ENCODE results near the gene DKC1. TPM values are rescaled to one million over a fixed set of nuclear protein-coding genes. Genes with fewer than 3 reads are reported as not detected.

The DKC1 gene
- total and polyA plus RNA-seq, 2 of the 4 experiments (the other 2 are of a cell fraction), result 49.9 to 63.8 TPM

DNA sequence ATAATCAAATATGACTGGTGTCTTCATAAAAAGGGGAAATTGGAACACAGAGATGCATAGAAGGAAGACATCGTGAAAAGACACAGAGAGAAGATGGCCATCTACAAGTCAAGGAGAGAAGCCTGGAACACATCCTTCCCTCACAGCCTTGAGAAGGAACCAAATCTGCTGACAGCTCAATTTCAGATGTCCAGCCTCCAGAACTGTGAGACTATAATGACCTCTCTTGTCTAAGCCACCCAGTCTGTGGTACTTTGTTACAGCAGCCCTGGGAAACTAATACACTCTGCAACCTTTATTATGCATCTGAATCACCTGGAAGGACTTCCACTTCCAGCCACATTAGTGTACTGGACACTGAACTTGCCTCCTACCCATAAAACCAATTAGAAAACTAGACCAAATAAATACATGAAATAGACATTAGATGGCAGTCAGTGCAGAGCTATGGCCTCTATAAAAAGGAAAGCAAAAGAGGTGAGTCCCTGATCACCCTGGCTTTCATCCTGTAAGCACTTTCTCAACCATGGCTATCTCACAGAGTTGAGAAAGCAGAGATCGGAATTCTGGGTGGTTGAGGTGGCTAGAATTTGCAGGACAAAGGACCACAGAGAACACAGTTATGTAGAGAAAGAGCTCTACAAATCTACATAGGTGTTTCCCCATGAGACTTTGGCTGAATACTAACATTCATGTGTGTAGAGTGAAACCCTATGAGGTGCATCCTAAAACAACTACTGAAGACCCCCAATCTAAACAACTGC lies 37.5 kb upstream of the DKC1 start:
- no peak overlapping the region for H4K91ac ChIP-seq (ENCODE audit: insufficient read depth, low read depth, low read length)
- peaks cover 20% of the 10 kb centered on the region for H3K4me1 ChIP-seq (ENCODE audit: control insufficient read depth, insufficient read depth, low read length)
- DNase-seq, result no peak
- no peak overlapping the region for H2BK5ac ChIP-seq (ENCODE audit: low read depth, low read length, poor library complexity, severe bottlenecking)
- no peaks in the 10 kb centered on the region for H3K9me3 ChIP-seq (ENCODE audit: control insufficient read depth, insufficient read depth, low read length)
- no CpG with 5 or more reads among the region's 2 CpGs for WGBS, 2 experiments (ENCODE audit: extremely low coverage in 2 of 2, insufficient read length in 1 of 2)
- no peak overlapping the region for H3K9ac ChIP-seq (ENCODE audit: low read depth, low read length)
- H2AK5ac ChIP-seq (ENCODE audit: low read depth, low read length), result no peak overlapping the region
- H2AK9ac ChIP-seq (replicated peaks; ENCODE audit: low read depth, low read length, poor library complexity), result no peak overlapping the region
- no peak overlapping the region; the same call in 1 of the 2 replicates for H3K14ac ChIP-seq (replicated peaks; ENCODE audit: low read depth, low read length)
- intact Hi-C loops (cut with micrococcal nuclease) (no loop called here), dilution Hi-C loops (cut with HindIII; ENCODE audit: low sequenced_read_pairs, unreplicated experiment) (no loop called here), in situ Hi-C loops (cut with MboI; ENCODE audit: low sequenced_read_pairs) (loop anchor here (25.0 kb wide), 1 partner anchor 138 kb away; the partner anchor contains the start of gene CTAG1A)
- H4K20me1 ChIP-seq (ENCODE audit: insufficient read depth, low read length), result no peaks in the 10 kb centered on the region
- H3K4ac ChIP-seq (ENCODE audit: low read depth, low read length), result no peak overlapping the region
- no peak overlapping the region for H3K4me3 ChIP-seq (ENCODE audit: insufficient read depth, low read depth, low read length)
- no peak; the same call in 1 of the 2 replicates for ATAC-seq (ENCODE audit: low read depth)
- no peak overlapping the region for H2AFZ ChIP-seq (replicated peaks; ENCODE audit: low read length, poor library complexity)
- peaks cover 6% of the 10 kb centered on the region; the same call in 1 of the 2 replicates for H3K9me1 ChIP-seq (ENCODE audit: insufficient read depth, low read length)
- ChIA-PET POLR2A (ENCODE audit: unreplicated experiment) (interaction anchor here (0.6 to 0.7 kb wide), 2 partner anchors 13 to 266 kb away, joined by 3 to 6 read pairs; no protein-coding TSS in a partner anchor), CTCF (interaction anchor here (0.6 to 1.7 kb wide), 3 partner anchors 9 to 24 kb away, joined by 3 to 8 read pairs (median 3); no protein-coding TSS in a partner anchor)
- H3K27ac ChIP-seq (ENCODE audit: insufficient read depth, low read length), result no peak overlapping the region
- no peaks in the 10 kb centered on the region for H3K36me3 ChIP-seq (ENCODE audit: control insufficient read depth, insufficient read depth, low read length)
- no peak overlapping the region for H2BK15ac ChIP-seq (ENCODE audit: low read depth, low read length)
- H3K79me1 ChIP-seq (ENCODE audit: low read depth in 1 of 2, low read length in 2 of 2), result 0 out of 4 replicates have a peak, but pooled peaks cover 0 to 3% of the 10 kb centered on the region in 2 experiments
- no peak overlapping the region for H3K4me2 ChIP-seq (ENCODE audit: low read depth, low read length)
- H3K27me3 ChIP-seq (ENCODE audit: control insufficient read depth, insufficient read depth, low read length), result no peaks in the 10 kb centered on the region
- no peak overlapping the region for H3K56ac ChIP-seq (ENCODE audit: extremely low read depth, insufficient read depth, low read length)
- no peak overlapping the region for H3K18ac ChIP-seq (ENCODE audit: low read depth, low read length)
- H2BK120ac ChIP-seq (ENCODE audit: low read depth, low read length), result no peak overlapping the region
- no peak overlapping the region for H2BK20ac ChIP-seq (ENCODE audit: low read depth, low read length)
- TF ChIP-seq CEBPB (IDR thresholded peaks at IDR 0.05; ENCODE audit: low read depth, low read length), result no peak
- no peak for TF ChIP-seq FOS (IDR thresholded peaks at IDR 0.05; ENCODE audit: low read depth, low read length)
- no peak for TF ChIP-seq BHLHE40 (IDR thresholded peaks at IDR 0.05; ENCODE audit: low read depth, low read length)
- TF ChIP-seq MXI1 (IDR thresholded peaks at IDR 0.05; ENCODE audit: borderline replicate concordance, low read depth, low read length), result no peak
- no peak for TF ChIP-seq RCOR1 (IDR thresholded peaks at IDR 0.05; ENCODE audit: insufficient replicate concordance, low read length)
- TF ChIP-seq MAFK (IDR thresholded peaks at IDR 0.05; ENCODE audit: low read depth, low read length), result peak; percentile 60
- no peak overlapping the region for H4K5ac ChIP-seq (ENCODE audit: low read depth, low read length)
- H4K8ac ChIP-seq (ENCODE audit: low read depth in 2 of 2, low read length in 2 of 2), result no peak overlapping the region
- H3K23ac ChIP-seq (ENCODE audit: low read depth, low read length), result no peak overlapping the region
- BruUV-seq (replicated peaks), result no TSS peak
